GM12878 (cell line): ENCODE data around the gene CDC42BPB.

Experiments
- ESRRA ChIP-seq: IDR thresholded peaks from 2 replicates; pipeline ENCODE4 v1.6.1; 2012; ENCODE audit warnings: mild to moderate bottlenecking, low read length, improper control_type of control experiment
- FOS ChIP-seq: IDR thresholded peaks from 3 replicates; pipeline ENCODE4 v1.6.1; 2011; ENCODE audit warnings: borderline replicate concordance; ENCODE audit not compliant: insufficient read length; ENCODE audit errors: extremely low read depth
- MYC ChIP-seq: IDR thresholded peaks from 2 replicates; pipeline ENCODE4 v1.6.1; 2011; ENCODE audit warnings: mild to moderate bottlenecking, low read length, moderate library complexity, inconsistent platforms; ENCODE audit not compliant: insufficient read depth, insufficient replicate concordance, insufficient read length, severe bottlenecking
- NBN ChIP-seq: fragments of 450-650 bp; IDR thresholded peaks from 2 replicates; pipeline ENCODE4 v1.6.1; 2016
- POLR2A ChIP-seq: IDR thresholded peaks from 2 replicates; pipeline ENCODE4 v1.6.1; 2011; ENCODE audit warnings: low read depth, mild to moderate bottlenecking, low read length
- SMAD1 ChIP-seq: fragments of 450-650 bp; IDR thresholded peaks from 2 replicates; pipeline ENCODE4 v1.6.1; 2018; ENCODE audit warnings: mild to moderate bottlenecking, low read depth; ENCODE audit not compliant: partially characterized antibody
- SMARCA5 ChIP-seq: fragments of 450-650 bp; IDR thresholded peaks from 2 replicates; pipeline ENCODE4 v1.6.1; 2017; ENCODE audit warnings: mild to moderate bottlenecking
- ZNF217 ChIP-seq: fragments of 450-650 bp; IDR thresholded peaks from 2 replicates; pipeline ENCODE4 v1.6.1; 2017; ENCODE audit warnings: antibody characterized with exemption, mild to moderate bottlenecking
- TF ChIP-seq, protein P1 (sequence below): IDR thresholded peaks from 2 replicates; pipeline ENCODE4 v1.6.1; 2012; ENCODE audit warnings: mild to moderate bottlenecking, low read depth, low read length
- TF ChIP-seq, protein P2 (sequence below), 3 experiments: IDR thresholded peaks in 2 of 3; conservative IDR thresholded peaks in 1 of 3; 2 replicates each; pipeline ENCODE4 v1.5.1; 2011; ENCODE audit warnings: low read depth in 3 of 3, low read length in 3 of 3, mild to moderate bottlenecking in 3 of 3, control low read depth in 2 of 3, moderate library complexity in 2 of 3, inconsistent platforms in 1 of 3, mixed read lengths in 1 of 3; ENCODE audit not compliant: control insufficient read depth in 2 of 3, insufficient read depth in 1 of 3; ENCODE audit errors: extremely low read depth in 1 of 3
- TF ChIP-seq, protein P3 (sequence below): IDR thresholded peaks from 2 replicates; pipeline ENCODE4 v1.6.1; 2011; ENCODE audit warnings: borderline replicate concordance, low read depth, mild to moderate bottlenecking, moderate library complexity, low read length; ENCODE audit not compliant: insufficient read depth, poor library complexity, severe bottlenecking

DNA sequence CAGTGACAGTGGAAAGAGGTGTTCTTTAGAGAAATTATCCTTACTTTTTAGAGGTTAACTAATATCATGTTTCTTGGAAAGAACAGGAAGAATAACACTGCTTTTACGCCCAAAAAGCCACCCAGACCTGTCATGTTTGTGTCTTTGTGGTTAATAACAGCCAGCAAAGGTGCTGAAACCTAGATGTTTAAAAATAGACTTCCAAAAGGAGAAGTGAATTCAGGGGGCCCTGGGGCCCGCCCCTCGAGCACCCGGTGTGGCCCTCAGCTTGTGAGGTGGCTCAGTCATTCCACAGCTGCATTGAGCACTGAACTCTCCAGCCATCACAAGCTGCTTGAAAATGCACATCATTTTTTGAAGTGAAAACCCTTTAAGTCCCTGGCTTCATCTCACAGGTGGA lies 155.7 kb downstream of the CDC42BPB start:
- TF ChIP-seq, protein P1, sequence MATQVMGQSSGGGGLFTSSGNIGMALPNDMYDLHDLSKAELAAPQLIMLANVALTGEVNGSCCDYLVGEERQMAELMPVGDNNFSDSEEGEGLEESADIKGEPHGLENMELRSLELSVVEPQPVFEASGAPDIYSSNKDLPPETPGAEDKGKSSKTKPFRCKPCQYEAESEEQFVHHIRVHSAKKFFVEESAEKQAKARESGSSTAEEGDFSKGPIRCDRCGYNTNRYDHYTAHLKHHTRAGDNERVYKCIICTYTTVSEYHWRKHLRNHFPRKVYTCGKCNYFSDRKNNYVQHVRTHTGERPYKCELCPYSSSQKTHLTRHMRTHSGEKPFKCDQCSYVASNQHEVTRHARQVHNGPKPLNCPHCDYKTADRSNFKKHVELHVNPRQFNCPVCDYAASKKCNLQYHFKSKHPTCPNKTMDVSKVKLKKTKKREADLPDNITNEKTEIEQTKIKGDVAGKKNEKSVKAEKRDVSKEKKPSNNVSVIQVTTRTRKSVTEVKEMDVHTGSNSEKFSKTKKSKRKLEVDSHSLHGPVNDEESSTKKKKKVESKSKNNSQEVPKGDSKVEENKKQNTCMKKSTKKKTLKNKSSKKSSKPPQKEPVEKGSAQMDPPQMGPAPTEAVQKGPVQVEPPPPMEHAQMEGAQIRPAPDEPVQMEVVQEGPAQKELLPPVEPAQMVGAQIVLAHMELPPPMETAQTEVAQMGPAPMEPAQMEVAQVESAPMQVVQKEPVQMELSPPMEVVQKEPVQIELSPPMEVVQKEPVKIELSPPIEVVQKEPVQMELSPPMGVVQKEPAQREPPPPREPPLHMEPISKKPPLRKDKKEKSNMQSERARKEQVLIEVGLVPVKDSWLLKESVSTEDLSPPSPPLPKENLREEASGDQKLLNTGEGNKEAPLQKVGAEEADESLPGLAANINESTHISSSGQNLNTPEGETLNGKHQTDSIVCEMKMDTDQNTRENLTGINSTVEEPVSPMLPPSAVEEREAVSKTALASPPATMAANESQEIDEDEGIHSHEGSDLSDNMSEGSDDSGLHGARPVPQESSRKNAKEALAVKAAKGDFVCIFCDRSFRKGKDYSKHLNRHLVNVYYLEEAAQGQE, result no peak
- TF ChIP-seq, protein P2, sequence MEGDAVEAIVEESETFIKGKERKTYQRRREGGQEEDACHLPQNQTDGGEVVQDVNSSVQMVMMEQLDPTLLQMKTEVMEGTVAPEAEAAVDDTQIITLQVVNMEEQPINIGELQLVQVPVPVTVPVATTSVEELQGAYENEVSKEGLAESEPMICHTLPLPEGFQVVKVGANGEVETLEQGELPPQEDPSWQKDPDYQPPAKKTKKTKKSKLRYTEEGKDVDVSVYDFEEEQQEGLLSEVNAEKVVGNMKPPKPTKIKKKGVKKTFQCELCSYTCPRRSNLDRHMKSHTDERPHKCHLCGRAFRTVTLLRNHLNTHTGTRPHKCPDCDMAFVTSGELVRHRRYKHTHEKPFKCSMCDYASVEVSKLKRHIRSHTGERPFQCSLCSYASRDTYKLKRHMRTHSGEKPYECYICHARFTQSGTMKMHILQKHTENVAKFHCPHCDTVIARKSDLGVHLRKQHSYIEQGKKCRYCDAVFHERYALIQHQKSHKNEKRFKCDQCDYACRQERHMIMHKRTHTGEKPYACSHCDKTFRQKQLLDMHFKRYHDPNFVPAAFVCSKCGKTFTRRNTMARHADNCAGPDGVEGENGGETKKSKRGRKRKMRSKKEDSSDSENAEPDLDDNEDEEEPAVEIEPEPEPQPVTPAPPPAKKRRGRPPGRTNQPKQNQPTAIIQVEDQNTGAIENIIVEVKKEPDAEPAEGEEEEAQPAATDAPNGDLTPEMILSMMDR (IDR thresholded peaks at IDR 0.05 in 2 of 3, conservative IDR thresholded peaks at IDR 0.05 in 1 of 3; ENCODE audit: control insufficient read depth in 2 of 3, extremely low read depth in 1 of 3, insufficient read depth in 1 of 3, low read depth in 3 of 3, low read length in 3 of 3), result no peak
- TF ChIP-seq SMARCA5 (no peak), ZNF217 (peak; percentile 56; the same call in 1 of the 2 replicates), FOS (no peak), ESRRA (no peak), POLR2A (peak; percentile 65), SMAD1 (no peak), MYC (no peak), NBN (peak; percentile 62; the same call in 1 of the 2 replicates)
- TF ChIP-seq, protein P3, sequence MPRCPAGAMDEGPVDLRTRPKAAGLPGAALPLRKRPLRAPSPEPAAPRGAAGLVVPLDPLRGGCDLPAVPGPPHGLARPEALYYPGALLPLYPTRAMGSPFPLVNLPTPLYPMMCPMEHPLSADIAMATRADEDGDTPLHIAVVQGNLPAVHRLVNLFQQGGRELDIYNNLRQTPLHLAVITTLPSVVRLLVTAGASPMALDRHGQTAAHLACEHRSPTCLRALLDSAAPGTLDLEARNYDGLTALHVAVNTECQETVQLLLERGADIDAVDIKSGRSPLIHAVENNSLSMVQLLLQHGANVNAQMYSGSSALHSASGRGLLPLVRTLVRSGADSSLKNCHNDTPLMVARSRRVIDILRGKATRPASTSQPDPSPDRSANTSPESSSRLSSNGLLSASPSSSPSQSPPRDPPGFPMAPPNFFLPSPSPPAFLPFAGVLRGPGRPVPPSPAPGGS, result peak; percentile 56
